HG03039 (cell line): ENCODE data around the gene TRAF3IP3.

Experiments used
- ATAC-seq: cut with Tn5 transposase; IDR thresholded peaks from one replicate; pipeline ENCODE4 v1.9.1; 2021; ENCODE audit warnings: mild to moderate bottlenecking, moderate library complexity; ENCODE audit not compliant: unreplicated experiment

The TRAF3IP3 gene

DNA sequence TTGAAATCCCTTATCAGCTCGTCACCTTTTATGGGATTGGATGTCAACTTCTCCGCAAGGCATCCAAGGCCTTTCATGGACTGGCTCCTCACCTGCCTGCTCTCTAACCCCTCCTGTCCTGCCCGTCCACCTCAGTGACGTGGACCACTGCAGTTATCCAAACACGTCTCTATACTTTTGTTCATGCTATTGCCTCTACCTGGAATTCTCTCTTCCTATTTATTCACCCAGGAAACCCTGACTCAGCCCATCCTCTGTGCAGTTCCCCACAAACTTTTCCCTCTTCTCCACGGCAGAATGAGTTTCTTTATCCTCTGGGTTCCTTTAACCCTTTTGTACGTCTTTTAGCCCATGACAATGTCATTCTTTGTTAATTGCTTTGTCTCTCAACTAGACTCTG is 66.9 kb downstream of the TRAF3IP3 start:
- ATAC-seq = no peak

- no peak for ATAC-seq
These were observed 67.5 kb downstream of the TRAF3IP3 start for GRCh38 chr1:209823143-209824041.

DNA sequence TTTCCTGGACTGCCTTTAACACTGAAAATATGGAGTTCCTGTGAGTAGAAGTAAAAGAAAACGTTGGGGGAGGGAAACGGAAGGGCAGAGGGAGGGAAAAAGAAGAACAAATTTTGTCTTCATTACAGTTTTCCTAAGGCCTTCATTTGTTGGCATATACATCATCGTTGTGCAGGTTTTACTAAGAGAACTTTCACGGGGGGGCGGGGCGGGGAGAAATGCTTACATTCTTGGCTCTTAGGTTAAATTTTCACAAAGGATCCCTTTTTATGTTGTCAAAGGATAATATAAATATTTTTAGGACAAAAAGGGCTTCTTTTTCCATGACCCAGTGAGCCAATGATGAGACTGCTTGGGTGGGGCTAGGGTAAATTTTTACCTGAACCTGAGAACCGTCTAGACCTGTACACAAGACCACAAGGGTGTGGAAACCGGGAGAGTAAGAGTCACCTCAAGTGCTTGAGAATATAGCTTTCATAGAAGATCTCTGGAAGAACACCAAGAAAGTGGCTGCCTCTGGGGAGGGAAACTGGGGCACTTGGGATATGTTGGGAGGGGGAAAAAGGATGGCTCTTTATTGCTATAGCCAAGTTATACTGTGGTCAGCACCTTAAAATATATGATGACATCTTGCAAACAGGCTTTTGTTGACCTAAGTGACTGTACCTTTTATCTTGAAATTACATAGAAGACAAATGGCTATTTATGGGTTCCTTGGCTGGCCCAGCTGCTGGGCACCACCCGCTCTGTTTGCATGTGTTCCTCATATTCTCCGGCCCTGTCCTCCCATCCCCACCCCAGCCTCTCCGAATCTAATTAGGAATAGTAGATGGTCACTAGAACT is 70.0 kb downstream of the TRAF3IP3 start:
- ATAC-seq = no peak

DNA sequence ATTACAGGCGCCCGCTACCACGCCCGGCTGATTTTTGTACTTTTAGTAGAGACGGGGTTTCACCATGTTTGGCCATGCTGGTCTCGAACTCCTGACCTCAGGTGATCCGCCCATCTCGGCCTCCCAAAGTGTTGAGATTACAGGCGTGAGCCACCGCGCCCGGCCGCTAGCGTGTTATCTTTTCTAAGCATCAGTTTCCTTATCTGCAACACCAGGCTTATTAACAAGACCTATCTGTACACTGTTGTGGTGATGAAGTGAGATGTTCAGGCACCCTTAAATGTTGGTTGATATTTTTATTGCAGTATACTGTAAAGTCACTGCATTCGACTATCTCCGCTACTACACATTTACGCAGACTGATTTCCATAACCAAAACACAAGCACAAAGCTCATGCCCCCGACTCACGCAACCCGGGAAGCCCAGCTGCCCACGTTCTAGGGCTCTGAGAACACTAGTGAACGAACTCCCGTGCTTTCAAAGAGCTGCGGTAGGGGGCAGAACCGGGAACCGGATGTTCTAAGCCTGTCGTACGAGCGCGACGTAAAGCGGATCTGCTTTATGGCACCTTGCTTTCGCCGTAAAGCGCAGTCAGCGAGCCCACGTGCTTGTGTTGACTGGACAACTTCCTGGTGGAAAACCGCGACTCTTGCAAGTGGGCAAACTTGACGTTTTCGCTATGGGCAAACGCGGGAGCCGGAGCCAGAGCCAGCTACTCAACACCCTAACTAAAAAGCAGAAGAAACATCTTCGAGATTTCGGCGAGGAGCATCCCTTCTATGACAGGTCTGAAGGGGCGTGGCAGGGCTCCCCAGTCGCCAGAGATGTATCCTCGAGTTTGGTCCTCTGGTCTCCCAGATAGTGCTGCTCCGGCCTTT is 71.8 kb downstream of the TRAF3IP3 start, which contains the start of gene UTP25:
Gene UTP25 (plus strand): TSS at position 589 of the 879 bp plus-strand sequence. CDS start 92 bp downstream, at position 681.
- ATAC-seq = peak; percentile 95

DNA sequence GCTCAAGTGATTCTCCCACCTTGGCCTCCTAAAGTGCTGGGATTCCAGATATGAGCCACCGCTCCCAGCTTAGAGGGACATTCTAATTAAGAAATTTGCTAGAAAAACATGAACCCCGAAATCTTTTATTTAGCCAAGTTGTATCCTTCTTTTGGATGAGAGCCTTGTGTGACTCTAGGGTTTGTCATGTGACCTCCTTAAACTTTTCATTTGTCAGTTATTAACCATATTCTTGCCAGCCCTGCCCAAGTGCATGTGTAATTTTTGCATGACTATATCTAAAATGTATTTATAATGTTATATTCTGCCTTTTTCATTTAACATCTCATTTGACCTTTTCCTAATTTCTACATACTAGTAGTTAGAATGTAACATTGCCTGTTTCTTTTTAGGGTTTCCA is 73.9 kb downstream of the TRAF3IP3 start:
- no peak for ATAC-seq

- no peak for ATAC-seq
These were observed 74.9 kb downstream of the TRAF3IP3 start for GRCh38 chr1:209830722-209831121.

GRCh38 chr1:209831615-209832014 is 75.8 kb downstream of the TRAF3IP3 start:
- ATAC-seq = no peak
